Measurements from ENCODE around the gene RAB12. TPM values are rescaled to one million over a fixed set of nuclear protein-coding genes. Genes with fewer than 3 reads are reported as not detected.

RAB12 gene
- total and polyA plus RNA-seq, 2 of the 8 experiments (the other 6 are each of a cell fraction or from before 2014, with no cell fraction given): 19.7 to 45.9 TPM

DNA sequence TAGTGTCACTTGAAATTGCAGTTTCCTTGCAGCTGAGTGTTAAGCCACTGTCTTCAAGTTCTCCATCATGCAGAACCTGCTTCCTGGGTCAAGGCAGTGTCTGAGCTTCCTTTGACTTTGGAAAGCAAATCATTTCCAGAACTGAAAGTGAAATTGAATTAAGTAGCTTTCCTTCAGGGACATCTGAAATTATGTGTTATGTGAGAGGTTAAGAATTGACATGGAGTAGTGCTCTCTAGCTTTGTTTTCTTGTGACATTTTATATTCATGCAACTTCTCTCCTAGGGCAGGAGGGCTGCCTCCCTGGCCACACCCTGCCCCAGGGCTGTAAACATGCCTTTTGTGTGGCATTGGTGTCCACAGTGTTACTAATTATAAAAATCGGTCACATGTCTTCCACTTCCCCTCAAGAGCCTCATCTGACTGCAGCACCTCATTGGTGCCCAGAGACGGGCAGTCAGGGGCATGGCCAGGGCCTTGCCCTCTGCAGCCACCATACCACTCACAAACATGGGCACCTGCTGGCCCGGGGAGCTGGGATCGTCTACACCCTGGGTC is 14.4 kb downstream of the RAB12 start:
- no peak overlapping the region for H3K23ac ChIP-seq (ENCODE audit: insufficient read length)
- peaks cover 2 to 34% (median 11%) of the 10 kb centered on the region in 4 experiments; a peak in 6 of 8 replicates for H3K36me3 ChIP-seq (ENCODE audit: control insufficient read depth in 2 of 4, insufficient read depth in 4 of 4, low read length in 3 of 4)
- H3K27me3 ChIP-seq (replicated peaks in 1 of 4; ENCODE audit: control insufficient read depth in 3 of 4, extremely low read depth in 1 of 4, insufficient read depth in 3 of 4, low read length in 3 of 4): no peaks in the 10 kb centered on the region
- H4K8ac ChIP-seq (ENCODE audit: extremely low read depth, insufficient read depth, low read length): no peak overlapping the region; the same call in 1 of the 2 replicates
- H3K4me3 ChIP-seq (ENCODE audit: extremely low read depth in 1 of 4, insufficient read depth in 2 of 4, low read depth in 3 of 4, low read length in 4 of 4): no peak overlapping the region
- H2BK5ac ChIP-seq (ENCODE audit: low read depth, low read length): peak overlapping the region; percentile 60; the same call in 1 of the 2 replicates
- H3K9ac ChIP-seq (replicated peaks in 1 of 4; ENCODE audit: extremely low read depth in 1 of 4, low read depth in 3 of 4, low read length in 3 of 4): peak overlapping the region in 1 of 4 experiments; percentile 9; a peak in 1 of 7 replicates
- H3K18ac ChIP-seq (ENCODE audit: extremely low read depth, low read length): peak overlapping the region; percentile 19; the same call in 1 of the 2 replicates
- H3K4me2 ChIP-seq (ENCODE audit: insufficient read depth in 1 of 2, low read depth in 2 of 2, low read length in 2 of 2): peak overlapping the region; percentile 21 to 61; a peak in 3 of 4 replicates
- H3K23me2 ChIP-seq (ENCODE audit: low read depth, low read length): no peaks in the 10 kb centered on the region
- peak overlapping the region; percentile 48; the same call in 1 of the 2 replicates for H3K27ac ChIP-seq (ENCODE audit: low read depth, low read length)
- no peaks in the 10 kb centered on the region for H3K9me3 ChIP-seq (ENCODE audit: insufficient read depth in 2 of 2, low read depth in 1 of 2, low read length in 1 of 2)
- ChIA-PET POLR2A (ENCODE audit: partially characterized antibody) (interaction anchor here (0.6 to 1.3 kb wide), 3 partner anchors 8 to 371 kb away, joined by 3 to 4 read pairs (median 3); no protein-coding TSS in a partner anchor), CTCF (ENCODE audit: partially characterized antibody) (interaction anchor here (0.6 to 1.9 kb wide), 2 partner anchors 14 to 73 kb away, joined by 3 to 5 read pairs; partner anchors contain the start of gene RAB12)
- no peak overlapping the region for H2BK20ac ChIP-seq (ENCODE audit: low read length)
- H3K56ac ChIP-seq (replicated peaks; ENCODE audit: insufficient read length, low read depth, low read length): no peak overlapping the region
- 67% methylated on average over 4 of the region's 4 CpGs; no CpG with 5 or more reads in 1 of the 2 experiments for WGBS, 2 experiments (ENCODE audit: extremely low coverage in 1 of 2, insufficient coverage in 1 of 2, insufficient read length in 1 of 2, insufficient replicate concordance in 2 of 2, low coverage in 1 of 2, low lambda C conversion rate in 2 of 2, missing lambda C conversion rate in 1 of 2)
- H4K5ac ChIP-seq (ENCODE audit: insufficient read length, low read depth, low read length): no peak overlapping the region
- H2BK12ac ChIP-seq (ENCODE audit: low read depth, low read length): peak overlapping the region; percentile 61; the same call in 1 of the 2 replicates
- no peak overlapping the region; the same call in 1 of the 2 replicates for H2AK5ac ChIP-seq (ENCODE audit: low read depth, low read length)
- no peak for FAIRE-seq
- H3K4ac ChIP-seq (replicated peaks; ENCODE audit: insufficient read length, low read depth, low read length): peak overlapping the region; percentile 90
- peaks cover 24 to 86% of the 10 kb centered on the region in 2 experiments for H3K79me2 ChIP-seq (ENCODE audit: control insufficient read depth in 1 of 2, insufficient read depth in 2 of 2, low read length in 2 of 2)
- H3K79me1 ChIP-seq (ENCODE audit: low read depth, low read length): peaks cover 6% of the 10 kb centered on the region
- H2AFZ ChIP-seq (ENCODE audit: low read length): no peak overlapping the region
- peaks cover 15 to 48% (median 38%) of the 10 kb centered on the region in 4 experiments for H3K4me1 ChIP-seq (replicated peaks in 1 of 4; ENCODE audit: control insufficient read depth in 3 of 4, insufficient read depth in 4 of 4, low read length in 3 of 4)
- no peak for DNase-seq (ENCODE audit: low read depth in 1 of 2, low spot score in 2 of 2)
- no peak overlapping the region for H2BK15ac ChIP-seq (ENCODE audit: low read length)
- peak overlapping the region; percentile 59 for H4K91ac ChIP-seq (replicated peaks; ENCODE audit: insufficient read length, low read length)
- H2BK120ac ChIP-seq (replicated peaks; ENCODE audit: low read depth, low read length): peak overlapping the region; percentile 98
- no peaks in the 10 kb centered on the region for H4K20me1 ChIP-seq (replicated peaks in 1 of 2; ENCODE audit: control insufficient read depth in 1 of 2, insufficient read depth in 2 of 2, low read length in 2 of 2)
- no peak overlapping the region for H3K14ac ChIP-seq (ENCODE audit: insufficient read length)
- no peak for TF ChIP-seq CHD2 (IDR thresholded peaks at IDR 0.05; ENCODE audit: low read length)
- no peak for TF ChIP-seq HDAC6 (IDR thresholded peaks at IDR 0.05; ENCODE audit: low read depth, low read length)
- no peak for TF ChIP-seq GTF2F1 (IDR thresholded peaks at IDR 0.05; ENCODE audit: borderline replicate concordance, low read depth, low read length)
- no peak for TF ChIP-seq JUND (IDR thresholded peaks at IDR 0.05; ENCODE audit: low read length)
- no peak for TF ChIP-seq SIX5 (IDR thresholded peaks at IDR 0.05; ENCODE audit: low read depth, low read length)
- no peak for TF ChIP-seq CEBPB (IDR thresholded peaks at IDR 0.05; ENCODE audit: low read depth, low read length)
- TF ChIP-seq SP2 (IDR thresholded peaks at IDR 0.05; ENCODE audit: low read length): no peak
- no peak for TF ChIP-seq SP1 (IDR thresholded peaks at IDR 0.05; ENCODE audit: low read depth, low read length)
- TF ChIP-seq TAF1 (IDR thresholded peaks at IDR 0.05; ENCODE audit: low read depth, low read length): no peak
- no peak for TF ChIP-seq BCL11A (IDR thresholded peaks at IDR 0.05; ENCODE audit: low read depth in 2 of 2, low read length in 2 of 2)
- TF ChIP-seq FOSL1 (IDR thresholded peaks at IDR 0.05; ENCODE audit: insufficient read depth, low read depth, low read length): no peak
- TF ChIP-seq NRF1 (IDR thresholded peaks at IDR 0.05; ENCODE audit: low read depth, low read length): no peak
- TF ChIP-seq RBBP5 (IDR thresholded peaks at IDR 0.05; ENCODE audit: borderline replicate concordance, low read depth, low read length): no peak
- no peak for TF ChIP-seq POLR2AphosphoS5 (IDR thresholded peaks at IDR 0.05; ENCODE audit: low read depth, low read length)
